Activated CD8-positive, alpha-beta memory T cell treated with anti-CD3 and anti-CD28 coated beads, Interleukin-2, amount 10 ng/mL, durations not matched to agents 7 days and 5 days (primary cell): ENCODE results near the gene RERE. TPM values are rescaled to one million over a fixed set of nuclear protein-coding genes. Genes with fewer than 3 reads are reported as not detected.
A peak's percentile ranks its signal among the peaks of the same experiment; 100 is the strongest.

Experiments
- ATAC-seq: fragments of 150-1000 bp; cut with Tn5 transposase; one replicate; pipeline ENCODE4 v1.10.0; 2021; ENCODE audit warnings: moderate library complexity
- CTCF ChIA-PET: fragments of 350-600 bp; sonication (Branson Sonifier 250); formaldehyde crosslinking; loops from one replicate; lab custom pipeline; 2021; ENCODE audit warnings: antibody characterized with exemption; lab: Charles Lee
- DNase-seq: peaks from one replicate; pipeline ENCODE4 v3.0.0-alpha.2; 2020
- H3K27ac Mint-ChIP-seq: one replicate; pipeline ENCODE4 v1.8.0; 2021; ENCODE audit warnings: mild to moderate bottlenecking, mixed read lengths
- H3K27me3 Mint-ChIP-seq: one replicate; pipeline ENCODE4 v1.8.0; 2021; ENCODE audit warnings: mixed read lengths
- H3K36me3 Mint-ChIP-seq: one replicate; pipeline ENCODE4 v1.8.0; 2021; ENCODE audit warnings: mild to moderate bottlenecking, mixed read lengths
- H3K4me1 Mint-ChIP-seq: one replicate; pipeline ENCODE4 v1.8.0; 2021; ENCODE audit warnings: mixed read lengths
- H3K4me3 Mint-ChIP-seq: one replicate; pipeline ENCODE4 v1.8.0; 2021; ENCODE audit warnings: mild to moderate bottlenecking, moderate library complexity, mixed read lengths
- H3K9me3 Mint-ChIP-seq: one replicate; pipeline ENCODE4 v1.8.0; 2022; ENCODE audit warnings: low read depth, mixed read lengths
- total RNA-seq, 2 experiments: library from RNA; stranded (reverse); gene quantifications; one replicate each; pipeline ENCODE4 v1.2.3, GENCODE V29; 2021

The RERE gene
- total RNA-seq, 2 experiments from 2014 or later, result 38.3 TPM

- H3K27ac Mint-ChIP-seq, result no peak overlapping the region
- H3K36me3 Mint-ChIP-seq, result peaks cover 2% of the 10 kb centered on the region
- H3K4me1 Mint-ChIP-seq, result peaks cover 40% of the 10 kb centered on the region
- H3K4me3 Mint-ChIP-seq, result no peak overlapping the region
- DNase-seq (no peak), ATAC-seq (no peak)
- H3K9me3 Mint-ChIP-seq, result no peaks in the 10 kb centered on the region
- CTCF ChIA-PET, result interaction anchor here (0.6 to 2.6 kb wide), 3 partner anchors 36 to 144 kb away, joined by 3 to 11 read pairs (median 3); no protein-coding TSS in a partner anchor
- H3K27me3 Mint-ChIP-seq, result no peaks in the 10 kb centered on the region
These were observed 4.2 kb downstream of the RERE start for GRCh38 chr1:8813016-8813763.

GRCh38 chr1:8812081-8812480, 5.4 kb downstream of the RERE start:
- ATAC-seq (no peak), DNase-seq (no peak)
- Mint-ChIP-seq H3K4me3 (no peak overlapping the region), H3K27me3 (no peaks in the 10 kb centered on the region), H3K36me3 (peaks cover 2% of the 10 kb centered on the region), H3K27ac (no peak overlapping the region), H3K4me1 (peaks cover 38% of the 10 kb centered on the region), H3K9me3 (no peaks in the 10 kb centered on the region)
- CTCF ChIA-PET, result interaction anchor here (2.6 kb wide), 1 partner anchor 37 kb away, joined by 11 read pairs; no protein-coding TSS in a partner anchor

GRCh38 chr1:8810987-8811386, 6.5 kb downstream of the RERE start:
- no peaks in the 10 kb centered on the region for H3K36me3 Mint-ChIP-seq
- no peaks in the 10 kb centered on the region for H3K27me3 Mint-ChIP-seq
- DNase-seq (peak; percentile 36), ATAC-seq (no peak)
- H3K4me3 Mint-ChIP-seq, result no peak overlapping the region
- no peak overlapping the region for H3K27ac Mint-ChIP-seq
- no peaks in the 10 kb centered on the region for H3K9me3 Mint-ChIP-seq
- CTCF ChIA-PET, result interaction anchor here (2.6 kb wide), 1 partner anchor 38 kb away, joined by 11 read pairs; no protein-coding TSS in a partner anchor
- peaks cover 30% of the 10 kb centered on the region for H3K4me1 Mint-ChIP-seq

DNA sequence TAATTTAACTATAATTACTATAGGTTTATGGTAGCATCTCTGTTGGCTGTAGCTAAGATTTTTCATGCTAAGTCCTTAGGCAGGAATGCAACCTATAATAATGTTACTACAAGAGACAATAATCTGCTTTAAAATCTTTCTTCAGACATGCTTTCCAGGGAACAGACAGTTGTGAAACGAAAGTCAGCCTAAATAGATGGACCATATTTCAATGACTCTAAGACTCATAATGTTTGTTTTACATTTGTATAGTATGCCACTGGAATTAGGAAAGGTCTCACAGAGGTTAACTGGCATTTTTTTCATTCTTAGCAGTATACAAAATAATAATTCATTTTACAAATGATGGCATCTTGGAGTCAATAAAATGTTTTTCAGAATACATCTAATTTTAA, 8.1 kb downstream of the RERE start:
- Mint-ChIP-seq H3K27me3 (no peaks in the 10 kb centered on the region), H3K27ac (no peak overlapping the region), H3K4me3 (no peak overlapping the region), H3K36me3 (no peaks in the 10 kb centered on the region), H3K4me1 (peaks cover 13% of the 10 kb centered on the region), H3K9me3 (no peaks in the 10 kb centered on the region)
- CTCF ChIA-PET, result no interaction called here
- ATAC-seq (no peak), DNase-seq (no peak)

- Mint-ChIP-seq H3K4me3 (no peak overlapping the region), H3K27ac (no peak overlapping the region), H3K9me3 (no peaks in the 10 kb centered on the region), H3K4me1 (no peaks in the 10 kb centered on the region), H3K27me3 (no peaks in the 10 kb centered on the region), H3K36me3 (no peaks in the 10 kb centered on the region)
- ATAC-seq (no peak), DNase-seq (no peak)
- CTCF ChIA-PET, result interaction anchor here (2.6 kb wide), 1 partner anchor 42 kb away, joined by 7 read pairs; no protein-coding TSS in a partner anchor
These were observed 10.4 kb downstream of the RERE start for GRCh38 chr1:8807004-8807403.

- DNase-seq, result no peak
- H3K4me1 Mint-ChIP-seq, result no peaks in the 10 kb centered on the region
- H3K27me3 Mint-ChIP-seq, result no peaks in the 10 kb centered on the region
- H3K4me3 Mint-ChIP-seq, result no peak overlapping the region
- CTCF ChIA-PET, result interaction anchor here (0.7 to 1.9 kb wide), 2 partner anchors 48 to 204 kb away, joined by 3 to 5 read pairs; no protein-coding TSS in a partner anchor
- H3K9me3 Mint-ChIP-seq, result no peaks in the 10 kb centered on the region
- no peak overlapping the region for H3K27ac Mint-ChIP-seq
- no peak for ATAC-seq
- H3K36me3 Mint-ChIP-seq, result no peaks in the 10 kb centered on the region
These were observed 17.0 kb downstream of the RERE start for GRCh38 chr1:8800416-8800815.

DNA sequence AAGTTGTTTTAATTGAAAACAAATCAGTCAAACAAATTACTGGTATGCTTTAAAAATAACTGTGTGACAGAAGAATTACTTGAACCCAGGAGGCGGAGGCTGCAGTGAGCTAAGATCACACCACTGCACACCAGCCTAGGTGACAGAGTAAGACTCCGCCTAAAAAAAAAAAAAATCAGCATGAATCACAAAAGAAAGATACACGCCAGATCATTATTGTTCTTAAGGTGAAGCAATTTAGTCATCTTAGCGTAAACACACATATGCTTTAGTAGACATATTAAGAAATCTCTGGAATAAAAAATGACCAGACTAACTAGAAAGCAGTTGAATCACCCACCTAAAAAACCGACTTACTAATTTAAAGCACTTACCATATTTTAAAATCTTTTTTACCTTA, 20.2 kb downstream of the RERE start:
- Mint-ChIP-seq H3K27ac (no peak overlapping the region), H3K4me1 (no peaks in the 10 kb centered on the region), H3K4me3 (no peak overlapping the region), H3K9me3 (no peaks in the 10 kb centered on the region), H3K27me3 (no peaks in the 10 kb centered on the region), H3K36me3 (no peaks in the 10 kb centered on the region)
- CTCF ChIA-PET, result no interaction called here
- no peak for ATAC-seq
- DNase-seq, result no peak

DNA sequence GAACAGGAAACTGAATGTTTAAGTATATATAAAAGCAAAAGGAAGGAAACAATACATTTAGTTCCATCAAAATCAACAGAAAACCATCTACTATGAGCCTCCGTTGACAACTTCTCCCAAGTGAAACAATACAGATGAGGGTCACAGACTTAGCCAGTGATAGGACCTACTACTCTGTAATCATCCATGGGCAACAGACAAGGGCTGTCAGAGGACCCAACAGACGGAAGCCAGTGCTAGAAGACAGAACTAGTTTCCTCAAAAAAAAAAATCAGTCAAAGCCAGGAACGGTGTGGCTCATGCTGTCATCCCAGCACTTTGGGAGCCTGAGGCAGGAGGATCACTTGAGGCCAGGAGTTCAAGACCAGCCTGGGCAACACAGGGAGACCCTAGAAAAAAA, 20.6 kb downstream of the RERE start:
- no peak for DNase-seq
- Mint-ChIP-seq H3K27me3 (no peaks in the 10 kb centered on the region), H3K4me3 (no peak overlapping the region), H3K36me3 (no peaks in the 10 kb centered on the region), H3K4me1 (no peaks in the 10 kb centered on the region), H3K27ac (no peak overlapping the region), H3K9me3 (no peaks in the 10 kb centered on the region)
- ATAC-seq, result no peak
- CTCF ChIA-PET, result no interaction called here

- H3K4me3 Mint-ChIP-seq, result no peak overlapping the region
- no peak overlapping the region for H3K27ac Mint-ChIP-seq
- H3K27me3 Mint-ChIP-seq, result no peaks in the 10 kb centered on the region
- H3K36me3 Mint-ChIP-seq, result no peaks in the 10 kb centered on the region
- no peaks in the 10 kb centered on the region for H3K9me3 Mint-ChIP-seq
- no peak for ATAC-seq
- DNase-seq, result no peak
- CTCF ChIA-PET, result no interaction called here
- H3K4me1 Mint-ChIP-seq, result no peaks in the 10 kb centered on the region
These were observed 22.8 kb downstream of the RERE start for GRCh38 chr1:8794605-8795004.

DNA sequence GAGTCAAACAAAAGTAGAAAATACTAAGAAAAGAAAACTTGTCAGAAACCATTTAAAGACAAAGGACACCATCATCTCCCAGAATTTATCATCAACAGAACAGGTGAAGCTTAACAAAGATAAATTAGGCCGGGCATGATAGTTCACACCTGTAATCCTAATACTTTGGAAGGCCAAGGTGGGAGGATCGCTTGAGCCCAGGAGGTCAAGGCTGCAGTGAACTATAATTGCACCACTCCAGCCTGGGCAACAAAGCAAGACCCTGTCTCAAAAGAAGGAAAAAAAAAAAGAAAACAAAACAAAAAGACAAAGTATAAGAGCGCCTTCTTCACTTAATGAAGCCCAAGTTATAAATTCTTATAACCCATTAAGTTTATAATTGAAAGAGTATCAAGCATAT, 25.6 kb downstream of the RERE start:
- no peak overlapping the region for H3K4me3 Mint-ChIP-seq
- CTCF ChIA-PET, result interaction anchor here (1.4 to 1.8 kb wide), 2 partner anchors 23 to 57 kb away, joined by 4 to 7 read pairs; no protein-coding TSS in a partner anchor
- H3K36me3 Mint-ChIP-seq, result no peaks in the 10 kb centered on the region
- DNase-seq, result no peak
- no peak overlapping the region for H3K27ac Mint-ChIP-seq
- H3K4me1 Mint-ChIP-seq, result no peaks in the 10 kb centered on the region
- H3K27me3 Mint-ChIP-seq, result no peaks in the 10 kb centered on the region
- no peaks in the 10 kb centered on the region for H3K9me3 Mint-ChIP-seq
- no peak for ATAC-seq

GRCh38 chr1:8790987-8791386, 26.5 kb downstream of the RERE start:
- DNase-seq (no peak), ATAC-seq (no peak)
- Mint-ChIP-seq H3K27ac (no peak overlapping the region), H3K4me1 (no peaks in the 10 kb centered on the region), H3K9me3 (no peaks in the 10 kb centered on the region), H3K27me3 (no peaks in the 10 kb centered on the region), H3K4me3 (no peak overlapping the region), H3K36me3 (no peaks in the 10 kb centered on the region)
- CTCF ChIA-PET, result interaction anchor here (1.8 kb wide), 1 partner anchor 58 kb away, joined by 7 read pairs; no protein-coding TSS in a partner anchor

DNA sequence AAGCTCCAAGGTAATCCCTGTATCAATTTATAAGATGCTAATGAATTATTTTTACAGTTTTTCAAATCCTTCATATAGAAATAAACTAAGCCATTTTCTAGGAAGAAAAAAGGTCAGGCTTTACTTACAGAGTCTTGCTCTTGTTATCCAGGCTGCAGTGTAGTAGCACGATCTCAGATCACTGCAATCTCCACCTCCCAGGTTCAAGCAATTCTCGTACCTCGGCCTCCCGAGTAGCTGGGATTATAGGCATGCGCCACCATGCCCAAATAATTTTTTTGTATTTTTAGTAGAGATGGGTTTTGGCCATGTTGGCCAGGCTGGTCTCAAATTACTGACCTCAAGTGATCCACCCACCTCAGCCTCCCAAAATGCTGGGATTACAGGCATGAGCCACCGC, 27.0 kb downstream of the RERE start:
- Mint-ChIP-seq H3K36me3 (no peaks in the 10 kb centered on the region), H3K4me3 (no peak overlapping the region), H3K27ac (no peak overlapping the region), H3K9me3 (no peaks in the 10 kb centered on the region), H3K27me3 (no peaks in the 10 kb centered on the region), H3K4me1 (no peaks in the 10 kb centered on the region)
- no peak for ATAC-seq
- CTCF ChIA-PET, result no interaction called here
- DNase-seq, result no peak

DNA sequence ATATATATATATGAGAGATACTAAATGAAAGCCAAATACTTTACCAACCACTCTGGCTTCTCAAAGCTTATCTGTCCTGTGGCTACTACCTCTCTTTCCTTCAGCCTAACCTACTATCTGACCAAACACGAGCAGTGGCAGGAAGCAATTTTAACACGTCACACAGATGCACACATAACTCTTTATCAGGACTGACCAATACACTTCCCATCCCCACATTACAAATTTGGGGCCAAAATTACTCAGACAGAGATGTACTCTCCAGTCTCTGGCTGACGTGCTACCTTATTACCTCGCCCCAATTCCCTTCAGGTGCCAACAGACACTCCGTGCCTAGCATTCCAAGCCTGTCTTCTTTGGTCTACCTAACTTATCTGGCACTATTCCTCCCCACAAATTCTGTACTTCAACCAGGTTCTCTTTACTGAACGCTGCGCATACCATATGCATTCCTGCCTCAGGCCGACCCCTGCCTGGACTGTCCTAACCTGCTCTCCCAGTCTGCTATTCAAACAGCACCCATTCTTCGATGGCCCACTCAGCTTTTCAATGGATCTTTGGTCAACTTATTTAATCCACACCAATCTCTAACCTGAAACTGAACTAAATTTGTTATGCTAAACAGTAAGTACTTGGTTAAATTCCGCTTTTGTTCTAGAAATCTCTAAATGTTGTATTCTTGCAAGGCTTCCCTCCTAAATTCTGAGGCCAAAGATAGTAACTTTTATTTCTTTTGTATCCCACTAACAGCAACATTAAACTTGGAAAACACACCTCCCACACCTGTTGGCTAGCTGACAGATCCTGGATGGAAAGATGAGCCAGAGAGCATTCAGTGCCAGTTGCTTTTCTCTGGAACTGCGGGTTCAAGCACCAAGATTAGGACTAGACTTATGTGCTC, 27.9 kb downstream of the RERE start:
- DNase-seq (no peak), ATAC-seq (no peak)
- Mint-ChIP-seq H3K4me1 (no peaks in the 10 kb centered on the region), H3K27ac (no peak overlapping the region), H3K27me3 (no peaks in the 10 kb centered on the region), H3K36me3 (no peaks in the 10 kb centered on the region), H3K9me3 (no peaks in the 10 kb centered on the region), H3K4me3 (no peak overlapping the region)
- CTCF ChIA-PET, result interaction anchor here (0.6 kb wide), 1 partner anchor 16 kb away, joined by 4 read pairs; no protein-coding TSS in a partner anchor
